Mesenchymal stem cell (in vitro differentiated cells and primary cell): ENCODE measurements around the gene EML5.
"Not testable (repeated sequence)": the region's sequence is repeated elsewhere in the genome, so short reads cannot be mapped to it uniquely, and the experiment has no call there.

Experiments
- DNase-seq: peaks from one replicate; pipeline ENCODE4 v3.0.0-alpha.2; 2013
- H2AFZ ChIP-seq: one replicate; pipeline ENCODE4 v1.6.1; 2013; ENCODE audit warnings: low read depth, mild to moderate bottlenecking, control low read depth, inconsistent platforms, low read length, moderate library complexity
- H2AK5ac ChIP-seq: 2 replicates; pipeline ENCODE4 v1.6.1; 2013; ENCODE audit warnings: low read length, moderate library complexity, mild to moderate bottlenecking, inconsistent platforms; ENCODE audit not compliant: severe bottlenecking
- H2BK120ac ChIP-seq: one replicate; pipeline ENCODE4 v1.6.1; 2013; ENCODE audit warnings: low read depth, mild to moderate bottlenecking, inconsistent platforms, low read length, moderate library complexity
- H2BK12ac ChIP-seq, 2 experiments: one replicate each; pipeline ENCODE4 v1.6.1; 2013; ENCODE audit warnings: inconsistent platforms in 2 of 2, low read length in 2 of 2, mild to moderate bottlenecking in 2 of 2, moderate library complexity in 2 of 2, control low read depth in 1 of 2
- H2BK15ac ChIP-seq: one replicate; pipeline ENCODE4 v1.6.1; 2013; ENCODE audit warnings: mild to moderate bottlenecking, low read depth, inconsistent platforms; ENCODE audit not compliant: poor library complexity, severe bottlenecking
- H2BK5ac ChIP-seq: 2 replicates; pipeline ENCODE4 v1.6.1; 2013; ENCODE audit warnings: low read depth, mild to moderate bottlenecking, low read length, control low read depth, inconsistent platforms; ENCODE audit not compliant: poor library complexity, severe bottlenecking
- H3K14ac ChIP-seq, 2 experiments: one replicate each; pipeline ENCODE4 v1.6.1; 2013; ENCODE audit warnings: inconsistent platforms in 2 of 2, low read length in 2 of 2, control low read depth in 1 of 2, mild to moderate bottlenecking in 1 of 2, moderate library complexity in 1 of 2
- H3K18ac ChIP-seq, 2 experiments: one replicate each; pipeline ENCODE4 v1.6.1; 2013; ENCODE audit warnings: inconsistent platforms in 2 of 2, low read length in 2 of 2, control low read depth in 1 of 2, low read depth in 1 of 2, mild to moderate bottlenecking in 1 of 2
- H3K23ac ChIP-seq, 2 experiments: one replicate each; pipeline ENCODE4 v1.6.1; 2013; ENCODE audit warnings: inconsistent platforms in 2 of 2, low read length in 2 of 2, mild to moderate bottlenecking in 2 of 2, moderate library complexity in 2 of 2, control low read depth in 1 of 2
- H3K27ac ChIP-seq: 2 replicates; pipeline ENCODE4 v1.5.1; 2013; ENCODE audit warnings: mild to moderate bottlenecking, moderate library complexity, low read length, control low read depth, inconsistent platforms; ENCODE audit not compliant: poor library complexity, severe bottlenecking
- H3K27me3 ChIP-seq, 2 experiments: 2 replicates each; pipeline versions ENCODE4 v1.6.1 to v1.7.0; 2013; ENCODE audit warnings: low read length in 2 of 2, mild to moderate bottlenecking in 2 of 2, moderate library complexity in 2 of 2, control low read depth in 1 of 2, inconsistent platforms in 1 of 2; ENCODE audit not compliant: control insufficient read depth in 1 of 2, insufficient read depth in 1 of 2
- H3K36me3 ChIP-seq, 2 experiments: 2 replicates each; pipeline versions ENCODE4 v1.6.1 to v1.7.0; 2013; ENCODE audit warnings: low read length in 2 of 2, control low read depth in 1 of 2, inconsistent platforms in 1 of 2, low read depth in 1 of 2, mild to moderate bottlenecking in 1 of 2; ENCODE audit not compliant: insufficient read depth in 2 of 2, control insufficient read depth in 1 of 2
- H3K4ac ChIP-seq, 2 experiments: one replicate each; pipeline ENCODE4 v1.6.1; 2013; ENCODE audit warnings: inconsistent platforms in 2 of 2, low read length in 2 of 2, mild to moderate bottlenecking in 2 of 2, moderate library complexity in 2 of 2, control low read depth in 1 of 2, low read depth in 1 of 2
- H3K4me1 ChIP-seq: 2 replicates; pipeline ENCODE4 v1.6.1; 2013; ENCODE audit warnings: low read depth, low read length, control low read depth; ENCODE audit not compliant: control insufficient read depth, insufficient read depth
- H3K4me2 ChIP-seq: 2 replicates; pipeline ENCODE4 v1.6.1; 2013; ENCODE audit warnings: low read length, mild to moderate bottlenecking, inconsistent platforms; ENCODE audit not compliant: poor library complexity, severe bottlenecking
- H3K4me3 ChIP-seq, 2 experiments: 2 replicates each; pipeline versions ENCODE4 v1.5.1 to v1.7.0; 2013; ENCODE audit warnings: low read length in 2 of 2, mild to moderate bottlenecking in 2 of 2, control low read depth in 1 of 2, low read depth in 1 of 2; ENCODE audit not compliant: insufficient read depth in 1 of 2
- H3K79me1 ChIP-seq: replicated peaks from 2 replicates; pipeline ENCODE4 v1.6.1; 2013; ENCODE audit warnings: mild to moderate bottlenecking, control low read depth, low read length, inconsistent platforms; ENCODE audit not compliant: poor library complexity, severe bottlenecking
- H3K9ac ChIP-seq: 2 replicates; pipeline ENCODE4 v1.7.0; 2013; ENCODE audit warnings: mild to moderate bottlenecking, low read length, moderate library complexity
- H3K9me3 ChIP-seq: 2 replicates; pipeline ENCODE4 v1.7.0; 2013; ENCODE audit warnings: mild to moderate bottlenecking, low read length; ENCODE audit not compliant: control insufficient read depth
- H4K8ac ChIP-seq: one replicate; pipeline ENCODE4 v1.6.1; 2013; ENCODE audit warnings: inconsistent platforms, mild to moderate bottlenecking, low read length, moderate library complexity
- H4K91ac ChIP-seq: one replicate; pipeline ENCODE4 v1.6.1; 2013; ENCODE audit warnings: mild to moderate bottlenecking, low read length, inconsistent platforms
- WGBS: methylation state at CpG from one replicate; pipeline ENCODE4 v1.1.7; 2013; ENCODE audit warnings: mixed read lengths; 5-methylcytosine and 5-hydroxymethylcytosine counted together

Gene EML5

DNA sequence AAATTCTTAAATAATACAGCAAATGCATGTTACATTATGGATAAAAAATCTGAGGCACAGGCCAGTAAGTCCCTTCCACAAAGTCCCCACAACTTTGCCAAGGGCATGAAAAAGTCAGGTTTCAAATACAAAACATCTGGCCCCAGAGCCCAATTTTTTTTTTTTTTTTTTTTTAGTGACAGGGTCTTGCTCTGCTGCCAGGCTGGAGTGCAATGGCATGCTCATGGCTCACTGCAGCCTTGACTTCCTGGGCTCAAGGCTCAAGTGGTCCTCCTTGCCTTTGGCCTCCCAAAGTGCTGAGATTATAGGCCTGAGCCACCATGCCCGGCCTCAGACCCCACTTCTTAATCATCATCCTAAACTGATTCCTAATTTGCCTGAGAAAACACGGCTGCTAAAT is 28.6 kb upstream of the EML5 start:
- WGBS, result 76% methylated on average over 2 of the region's 2 CpGs
- DNase-seq, result no peak
- no peak overlapping the region for H3K14ac ChIP-seq

DNA sequence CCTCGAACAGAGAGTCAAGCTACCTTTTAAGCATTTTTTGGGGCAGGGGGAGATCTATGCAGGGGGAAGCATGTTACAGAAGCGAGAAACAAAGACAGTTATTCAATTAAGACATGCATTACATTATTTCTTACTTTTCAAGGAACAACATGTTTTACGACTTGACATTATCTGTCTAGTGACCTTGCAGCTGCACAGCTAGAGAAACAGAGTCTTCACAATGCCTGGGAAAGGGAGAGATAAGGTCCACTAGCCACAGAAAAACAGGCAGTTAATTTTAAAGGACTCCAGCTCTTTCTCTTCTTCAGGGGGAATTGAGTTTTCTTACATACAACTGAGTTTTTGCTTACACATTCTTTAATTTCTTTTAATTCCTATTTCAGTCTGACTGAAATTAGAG is 26.9 kb upstream of the EML5 start:
- H2BK5ac ChIP-seq, H3K36me3 ChIP-seq, H3K79me1 ChIP-seq, H3K4me2 ChIP-seq, H2AK5ac ChIP-seq, H3K27ac ChIP-seq, H3K4me1 ChIP-seq, H3K14ac ChIP-seq, DNase-seq, H2AFZ ChIP-seq, H3K9ac ChIP-seq, H3K4ac ChIP-seq, H3K18ac ChIP-seq, H3K23ac ChIP-seq, H4K91ac ChIP-seq, H3K4me3 ChIP-seq, H2BK120ac ChIP-seq, H4K8ac ChIP-seq, H2BK12ac ChIP-seq, H2BK15ac ChIP-seq, H3K9me3 ChIP-seq: not testable (repeated sequence)
- peaks cover 5 to 13% of the 10 kb centered on the region in 2 experiments for H3K27me3 ChIP-seq
- whole genome bisulfite sequencing, result 78% methylated on average over 3 of the region's 3 CpGs

More for the DNA sequence above, 28.6 kb upstream of the EML5 start:
- Histone ChIP-seq H3K4me3 (no peak overlapping the region), H4K91ac (no peak overlapping the region), H4K8ac (no peak overlapping the region), H3K27me3 (peaks cover 5 to 13% of the 10 kb centered on the region in 2 experiments), H2AFZ (no peak overlapping the region), H3K36me3 (no peaks in the 10 kb centered on the region), H3K4ac (no peak overlapping the region), H3K9ac (no peak overlapping the region), H3K27ac (no peak overlapping the region), H3K23ac (no peak overlapping the region), H3K4me1 (no peaks in the 10 kb centered on the region), H3K9me3 (no peaks in the 10 kb centered on the region), H2BK15ac (no peak overlapping the region), H2BK5ac (no peak overlapping the region), H2BK120ac (no peak overlapping the region), H3K79me1 (peaks cover 4% of the 10 kb centered on the region), H2BK12ac (no peak overlapping the region), H2AK5ac (no peak overlapping the region), H3K4me2 (no peak overlapping the region), H3K18ac (no peak overlapping the region)

DNA sequence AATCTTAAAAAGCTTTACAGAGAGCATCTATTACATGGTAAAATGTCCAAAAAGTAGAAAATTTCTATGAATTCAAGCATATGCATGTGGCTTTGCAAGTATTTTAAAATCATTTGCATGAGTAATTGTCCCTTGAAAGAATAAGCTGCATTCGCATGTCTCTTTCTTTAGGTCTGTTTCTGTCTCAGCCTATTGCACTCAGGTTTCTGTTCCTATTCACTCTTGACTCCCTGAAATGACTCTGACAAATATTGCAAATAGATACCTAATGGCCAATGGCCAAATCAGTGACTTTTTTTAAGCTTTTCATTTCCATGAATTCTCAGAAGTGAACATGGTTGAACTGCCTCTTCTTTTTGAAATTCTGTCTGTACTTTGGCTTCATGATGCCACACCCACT is 25.3 kb upstream of the EML5 start:
- Histone ChIP-seq H3K36me3 (no peaks in the 10 kb centered on the region), H3K14ac (no peak overlapping the region), H3K9me3 (no peaks in the 10 kb centered on the region), H4K8ac (no peak overlapping the region), H2BK12ac (no peak overlapping the region), H3K27me3 (peaks cover 5 to 13% of the 10 kb centered on the region in 2 experiments), H2BK120ac (no peak overlapping the region), H3K9ac (no peak overlapping the region), H3K4ac (no peak overlapping the region), H2BK15ac (no peak overlapping the region), H3K27ac (no peak overlapping the region), H3K4me3 (no peak overlapping the region), H4K91ac (no peak overlapping the region), H2BK5ac (no peak overlapping the region), H2AFZ (no peak overlapping the region), H3K4me1 (no peaks in the 10 kb centered on the region), H3K4me2 (no peak overlapping the region), H2AK5ac (no peak overlapping the region), H3K18ac (no peak overlapping the region), H3K79me1 (no peaks in the 10 kb centered on the region), H3K23ac (no peak overlapping the region)
- DNase-seq, result no peak
- 100% methylated on average over 1 of the region's 1 CpG for WGBS

DNA sequence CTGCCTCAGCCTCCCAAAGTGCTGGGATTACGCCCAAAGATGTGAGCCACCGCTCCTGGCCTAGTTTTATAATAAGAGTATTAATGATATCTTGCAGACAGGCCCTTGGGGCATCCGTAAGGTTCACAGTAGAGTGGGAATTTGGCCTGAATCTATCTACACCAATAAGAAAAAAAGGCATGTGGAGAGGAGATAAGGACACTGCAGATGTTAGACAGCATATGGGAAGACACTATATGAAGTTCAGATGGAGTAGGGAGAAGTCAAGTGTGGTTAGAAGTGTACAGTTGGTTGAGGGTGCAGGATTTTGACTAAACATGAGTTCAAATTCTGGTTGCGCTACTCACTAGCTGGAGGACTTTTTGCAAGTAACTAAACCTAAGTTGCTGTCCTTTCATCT is 23.2 kb upstream of the EML5 start:
- Histone ChIP-seq H3K27ac (no peak overlapping the region), H3K4me3 (no peak overlapping the region), H3K14ac (no peak overlapping the region), H2AFZ (no peak overlapping the region), H3K4ac (no peak overlapping the region), H4K91ac (no peak overlapping the region), H2AK5ac (no peak overlapping the region), H3K9me3 (no peaks in the 10 kb centered on the region), H3K36me3 (no peaks in the 10 kb centered on the region), H3K4me1 (no peaks in the 10 kb centered on the region), H3K9ac (no peak overlapping the region), H2BK5ac (no peak overlapping the region), H3K79me1 (no peaks in the 10 kb centered on the region), H3K4me2 (no peak overlapping the region), H2BK12ac (no peak overlapping the region), H3K23ac (no peak overlapping the region), H2BK120ac (no peak overlapping the region), H4K8ac (no peak overlapping the region), H2BK15ac (no peak overlapping the region), H3K27me3 (peaks cover 8 to 13% of the 10 kb centered on the region in 2 experiments), H3K18ac (no peak overlapping the region)
- 97% methylated on average over 4 of the region's 4 CpGs for WGBS
- no peak for DNase-seq
